Epithelial cell of prostate (primary cell): ENCODE data around the gene PEAK3.

Source experiments
- DNase-seq: peaks from one replicate; pipeline ENCODE4 v3.0.0-alpha.2; 2011; ENCODE audit warnings: low read depth, low spot score
- H3K27ac ChIP-seq: fragments of 450-650 bp; 2 replicates; pipeline ENCODE4 v1.5.1; 2017; ENCODE audit warnings: mild to moderate bottlenecking

Gene PEAK3

GRCh38 chr19:2229103-2230032 lies 52.6 kb downstream of the PEAK3 start:
- no peak overlapping the region for H3K27ac ChIP-seq
- no peak for DNase-seq

DNA sequence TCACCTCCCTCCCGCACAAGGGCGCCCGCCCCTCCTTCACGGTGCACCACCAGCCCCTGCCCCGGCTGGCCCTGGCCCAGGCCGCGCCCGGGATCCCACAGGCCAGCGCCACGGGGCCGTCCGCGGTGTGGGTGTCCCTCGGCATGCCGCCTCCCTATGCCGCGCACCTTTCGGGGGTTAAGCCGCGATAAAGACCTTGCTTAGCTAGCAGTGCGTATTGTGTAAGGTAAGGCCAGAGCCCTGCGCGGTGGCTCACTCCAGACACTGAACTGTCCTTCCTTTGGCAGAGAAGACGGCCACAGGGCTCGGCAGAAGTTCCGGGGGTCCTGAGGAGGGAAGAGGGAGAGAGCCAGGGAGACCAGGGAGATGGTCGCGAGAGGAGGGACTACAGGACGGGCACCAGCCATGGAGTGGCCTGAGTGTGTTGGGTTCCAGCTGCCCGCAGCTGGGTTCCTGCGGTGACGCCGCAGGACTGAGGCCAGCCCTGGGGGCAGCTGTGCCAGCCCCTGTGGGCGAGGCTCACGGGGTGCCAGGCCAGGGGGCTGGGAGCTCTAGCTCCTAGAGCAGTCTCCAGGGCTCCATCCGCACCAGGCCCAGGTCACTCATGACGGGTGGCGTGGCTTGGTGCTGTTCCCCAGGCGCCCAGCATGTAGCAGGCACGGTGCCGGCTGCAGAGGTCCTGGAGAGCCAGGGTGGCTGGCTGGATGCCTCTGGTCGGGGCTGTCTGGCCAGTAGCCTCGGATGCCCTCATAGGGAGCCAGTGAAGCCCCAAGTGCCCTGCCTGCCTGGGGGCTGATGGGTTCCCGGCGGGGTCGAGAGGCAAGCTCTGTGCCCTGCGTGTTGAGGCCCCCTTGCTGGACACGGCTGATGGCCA lies 53.6 kb downstream of the PEAK3 start:
- H3K27ac ChIP-seq: no peak overlapping the region
- no peak for DNase-seq

GRCh38 chr19:2227415-2228156 lies 54.4 kb downstream of the PEAK3 start:
- no peak overlapping the region for H3K27ac ChIP-seq
- no peak for DNase-seq

- no peak overlapping the region for H3K27ac ChIP-seq
- no peak for DNase-seq
These were observed 55.1 kb downstream of the PEAK3 start for GRCh38 chr19:2226840-2227360.

DNA sequence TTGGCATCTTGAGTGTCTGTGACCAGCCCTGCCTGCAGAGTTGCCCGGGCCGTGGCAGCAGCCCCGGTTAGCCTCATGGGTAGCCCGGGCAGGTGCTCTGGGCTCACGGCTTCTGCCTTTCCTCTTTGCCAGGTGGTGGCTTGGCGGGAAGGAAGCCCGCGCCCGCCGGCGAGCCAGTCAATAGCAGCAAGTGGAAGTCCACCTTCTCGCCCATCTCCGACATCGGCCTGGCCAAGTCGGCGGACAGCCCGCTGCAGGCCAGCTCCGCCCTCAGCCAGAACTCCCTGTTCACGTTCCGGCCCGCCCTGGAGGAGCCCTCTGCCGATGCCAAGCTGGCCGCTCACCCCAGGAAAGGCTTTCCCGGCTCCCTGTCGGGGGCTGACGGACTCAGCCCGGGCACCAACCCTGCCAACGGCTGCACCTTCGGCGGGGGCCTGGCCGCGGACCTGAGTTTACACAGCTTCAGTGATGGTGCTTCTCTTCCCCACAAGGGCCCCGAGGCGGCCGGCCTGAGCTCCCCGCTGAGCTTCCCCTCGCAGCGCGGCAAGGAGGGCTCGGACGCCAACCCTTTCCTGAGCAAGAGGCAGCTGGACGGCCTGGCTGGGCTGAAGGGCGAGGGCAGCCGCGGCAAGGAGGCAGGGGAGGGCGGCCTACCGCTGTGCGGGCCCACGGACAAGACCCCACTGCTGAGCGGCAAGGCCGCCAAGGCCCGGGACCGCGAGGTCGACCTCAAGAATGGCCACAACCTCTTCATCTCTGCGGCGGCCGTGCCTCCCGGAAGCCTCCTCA lies 55.7 kb downstream of the PEAK3 start:
- H3K27ac ChIP-seq: no peak overlapping the region
- no peak for DNase-seq

GRCh38 chr19:2225415-2226050 lies 56.4 kb downstream of the PEAK3 start:
- DNase-seq: no peak
- H3K27ac ChIP-seq: no peak overlapping the region

DNA sequence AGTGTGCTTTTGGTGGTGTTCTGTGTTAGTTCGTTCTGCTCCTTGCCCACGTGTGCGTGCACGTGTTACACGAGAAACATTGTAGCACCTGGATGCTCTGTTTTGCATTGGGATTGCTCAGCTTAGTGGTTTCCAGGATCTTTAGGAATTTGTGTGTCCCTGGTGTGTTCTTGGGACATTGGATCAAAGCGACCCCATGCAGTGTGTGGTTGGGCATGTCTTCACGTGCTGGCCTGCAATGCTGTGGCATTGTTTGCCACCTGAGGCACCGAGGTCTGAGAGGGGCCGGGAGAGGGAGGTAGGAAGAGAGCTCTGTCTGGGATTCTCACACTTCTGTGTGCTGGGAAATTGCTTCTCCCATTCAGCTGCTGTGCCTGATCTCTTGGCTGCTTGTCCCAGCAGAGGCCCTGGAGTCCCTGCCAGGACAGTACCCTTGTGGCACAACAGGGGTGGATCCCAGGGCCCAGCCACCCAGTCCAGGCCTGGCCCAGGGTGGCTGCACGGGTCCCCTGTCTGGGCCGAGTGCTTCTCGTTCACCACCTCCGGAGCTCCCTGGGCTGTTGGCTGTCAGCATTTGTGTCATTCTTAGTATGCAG lies 57.1 kb downstream of the PEAK3 start:
- H3K27ac ChIP-seq: no peak overlapping the region
- DNase-seq: no peak
